Coronary artery (tissue), 2 donors: ENCODE data around the gene PIEZO1.

ENCODE experiments used
- DNase-seq: peaks from one replicate; pipeline ENCODE4 v3.0.0-alpha.2; 2017; ENCODE audit warnings: low spot score
- H3K27ac ChIP-seq, 2 donors: fragments of 200-600 bp; sonication (generic); one replicate each; pipeline ENCODE4 v1.5.1; 2016 to 2019
- H3K4me3 ChIP-seq: fragments of 200-600 bp; sonication (generic); 2 replicates; pipeline ENCODE4 v1.5.1; 2016; ENCODE audit warnings: mild to moderate bottlenecking, moderate library complexity
- TF ChIP-seq, protein P1 (sequence below): fragments of 200-600 bp; sonication (generic); IDR thresholded peaks from one replicate; pipeline ENCODE4 v1.5.1; 2019; ENCODE audit warnings: antibody characterized with exemption

Gene PIEZO1

DNA sequence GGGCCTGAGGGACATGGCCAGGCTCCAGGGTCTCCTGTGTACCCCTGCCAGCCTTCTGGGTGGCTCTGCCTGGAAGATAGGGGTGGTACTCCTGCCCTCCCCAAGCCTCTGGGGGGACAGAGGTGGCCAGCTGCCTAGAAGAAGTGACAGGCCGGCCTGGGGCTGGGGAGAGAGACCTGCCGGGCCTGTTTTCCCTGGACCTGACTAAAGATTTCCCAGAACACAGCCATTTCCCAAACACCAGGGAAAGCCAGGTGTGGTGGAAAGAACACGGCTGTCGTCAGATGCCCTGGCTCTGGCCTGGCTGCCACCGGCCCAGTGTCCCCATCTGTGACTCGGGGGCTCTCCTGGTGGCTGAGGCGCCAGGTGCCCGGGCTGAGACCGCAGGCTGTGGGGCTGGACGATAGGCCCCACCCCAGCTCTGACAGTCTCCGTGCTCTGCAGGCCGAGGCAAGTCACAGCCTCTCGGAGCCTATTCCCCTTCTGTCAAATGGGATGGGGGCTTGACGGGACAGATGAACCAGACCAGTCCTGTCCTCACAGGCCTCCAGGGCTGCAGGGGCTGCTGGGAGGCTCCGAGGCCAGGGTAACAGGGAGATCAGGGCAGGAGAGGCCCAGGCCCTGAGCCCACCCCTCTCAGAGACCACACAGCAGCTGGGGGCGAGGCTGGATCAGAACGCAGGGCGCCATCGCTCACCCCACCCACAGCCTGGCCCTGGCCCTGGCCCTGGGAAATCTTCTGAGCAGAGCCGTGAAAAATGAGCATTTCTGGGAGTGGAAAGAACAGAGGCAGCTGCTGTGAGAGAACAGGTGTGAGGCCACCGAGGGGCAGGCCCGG, 45.7 kb downstream of the PIEZO1 start:
- TF ChIP-seq, protein P1, sequence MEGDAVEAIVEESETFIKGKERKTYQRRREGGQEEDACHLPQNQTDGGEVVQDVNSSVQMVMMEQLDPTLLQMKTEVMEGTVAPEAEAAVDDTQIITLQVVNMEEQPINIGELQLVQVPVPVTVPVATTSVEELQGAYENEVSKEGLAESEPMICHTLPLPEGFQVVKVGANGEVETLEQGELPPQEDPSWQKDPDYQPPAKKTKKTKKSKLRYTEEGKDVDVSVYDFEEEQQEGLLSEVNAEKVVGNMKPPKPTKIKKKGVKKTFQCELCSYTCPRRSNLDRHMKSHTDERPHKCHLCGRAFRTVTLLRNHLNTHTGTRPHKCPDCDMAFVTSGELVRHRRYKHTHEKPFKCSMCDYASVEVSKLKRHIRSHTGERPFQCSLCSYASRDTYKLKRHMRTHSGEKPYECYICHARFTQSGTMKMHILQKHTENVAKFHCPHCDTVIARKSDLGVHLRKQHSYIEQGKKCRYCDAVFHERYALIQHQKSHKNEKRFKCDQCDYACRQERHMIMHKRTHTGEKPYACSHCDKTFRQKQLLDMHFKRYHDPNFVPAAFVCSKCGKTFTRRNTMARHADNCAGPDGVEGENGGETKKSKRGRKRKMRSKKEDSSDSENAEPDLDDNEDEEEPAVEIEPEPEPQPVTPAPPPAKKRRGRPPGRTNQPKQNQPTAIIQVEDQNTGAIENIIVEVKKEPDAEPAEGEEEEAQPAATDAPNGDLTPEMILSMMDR = no peak
- no peak overlapping the region for H3K27ac ChIP-seq
- no peak overlapping the region for H3K4me3 ChIP-seq
- no peak for DNase-seq

DNA sequence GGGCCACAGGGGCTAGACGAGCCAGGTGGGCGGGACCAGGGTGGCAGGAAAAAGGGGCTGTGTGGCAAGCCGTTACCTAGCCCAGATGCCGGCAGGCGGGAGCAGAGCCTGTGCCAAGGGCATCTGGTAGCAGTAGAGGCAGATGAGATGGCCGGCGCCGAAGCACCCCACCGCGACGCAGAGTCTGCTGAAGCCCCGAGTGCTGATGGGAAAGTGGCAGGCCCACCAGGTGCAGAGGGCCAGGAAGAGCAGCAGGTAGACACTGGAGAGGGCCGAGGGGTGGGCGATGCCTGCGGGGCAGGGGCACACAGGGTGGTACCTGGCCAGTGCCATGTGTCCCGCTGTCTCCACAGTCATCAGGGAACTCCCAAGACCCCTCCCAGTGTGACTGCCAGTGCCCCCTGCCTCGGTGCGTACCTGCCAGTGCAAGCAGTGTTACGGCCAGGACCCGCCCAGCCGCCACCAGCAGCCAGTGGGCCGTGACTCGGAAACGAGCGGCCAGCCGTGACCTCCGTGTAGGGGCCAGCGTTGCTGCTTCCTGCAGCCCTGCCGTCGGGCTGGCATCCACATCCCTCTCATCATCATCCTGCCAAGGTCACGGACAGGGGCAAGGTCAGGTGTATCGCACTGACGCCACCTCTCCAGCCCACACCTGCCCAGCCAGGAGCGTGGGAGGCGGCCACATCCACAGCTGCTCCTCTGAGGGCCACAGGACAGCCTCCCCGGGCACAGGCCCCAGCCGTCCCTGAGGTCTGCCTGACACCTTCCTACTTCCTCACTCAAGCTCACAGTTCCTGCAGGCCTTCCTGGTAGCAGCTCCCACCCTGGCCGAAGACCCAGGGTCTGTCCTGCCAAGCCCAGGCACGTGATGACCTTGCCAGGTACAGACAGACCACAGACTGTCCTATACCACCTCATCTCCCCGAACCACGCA, 46.6 kb downstream of the PIEZO1 start:
- DNase-seq = no peak
- Histone ChIP-seq H3K4me3 (no peak overlapping the region), H3K27ac (no peak overlapping the region)
- TF ChIP-seq, protein P1 = no peak

DNA sequence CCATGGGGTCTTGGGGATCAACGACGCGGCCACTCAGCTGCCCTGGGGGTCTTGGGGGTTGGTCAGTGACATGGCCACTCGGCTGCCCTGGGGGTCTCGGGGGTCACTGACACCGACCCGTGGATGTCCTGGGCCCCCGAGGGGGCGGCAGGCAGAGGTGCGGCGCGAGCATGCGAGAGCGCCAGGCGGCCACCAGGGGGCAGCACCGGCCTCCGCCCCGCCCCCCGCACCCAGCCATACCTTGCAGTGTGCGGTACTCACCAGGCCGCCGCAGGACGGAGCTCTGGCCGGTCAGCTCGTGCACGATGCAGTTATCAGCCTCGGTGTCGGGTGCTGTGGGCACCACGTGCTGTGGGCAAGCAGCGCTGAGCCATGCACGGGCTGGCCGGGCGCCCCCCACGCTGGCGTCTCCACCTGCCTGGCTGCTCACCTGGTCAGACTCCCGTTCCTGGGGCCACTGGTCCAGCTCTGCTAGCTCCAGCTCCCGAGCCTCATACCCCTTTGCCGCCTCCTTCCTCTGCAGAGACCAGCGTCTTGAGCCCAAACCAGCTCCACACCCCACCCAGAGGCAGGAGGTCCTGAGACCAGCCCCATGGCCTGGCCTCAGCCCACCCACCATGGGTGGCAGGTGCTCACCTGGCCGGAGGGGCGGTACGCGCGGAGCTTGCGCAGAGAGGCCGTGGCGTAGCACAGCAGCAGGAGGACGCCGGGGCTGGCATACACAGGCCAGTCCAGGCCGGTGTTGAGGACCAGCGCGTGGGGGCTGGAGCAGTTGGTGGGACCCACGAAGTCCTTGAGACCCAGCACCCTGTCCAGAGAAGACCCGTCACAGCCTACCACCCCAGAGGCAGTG, 47.5 kb downstream of the PIEZO1 start:
- no peak overlapping the region for H3K4me3 ChIP-seq
- H3K27ac ChIP-seq = no peak overlapping the region
- no peak for DNase-seq
- TF ChIP-seq, protein P1 = peak; percentile 99

DNA sequence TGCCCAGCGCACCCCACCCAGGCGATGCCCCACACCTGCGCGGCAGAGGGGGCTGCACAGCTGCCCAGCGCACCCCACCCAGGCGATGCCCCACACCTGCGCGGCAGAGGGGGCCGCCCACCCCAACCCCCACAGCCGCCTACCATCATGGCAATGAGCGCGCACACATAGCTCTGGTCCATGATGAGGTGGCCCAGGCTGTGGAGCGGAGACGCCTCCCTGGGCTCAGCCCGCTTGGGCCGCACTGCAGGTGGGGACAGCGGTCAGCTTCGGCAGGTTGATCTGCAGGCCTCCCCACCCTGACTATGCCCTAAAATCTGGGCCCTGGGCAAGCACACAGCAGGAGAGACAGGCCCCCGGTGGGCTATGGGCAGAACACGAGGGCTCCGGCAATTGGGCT, 48.5 kb downstream of the PIEZO1 start:
- no peak overlapping the region for H3K4me3 ChIP-seq
- no peak for DNase-seq
- TF ChIP-seq, protein P1 = no peak
- H3K27ac ChIP-seq = no peak overlapping the region

DNA sequence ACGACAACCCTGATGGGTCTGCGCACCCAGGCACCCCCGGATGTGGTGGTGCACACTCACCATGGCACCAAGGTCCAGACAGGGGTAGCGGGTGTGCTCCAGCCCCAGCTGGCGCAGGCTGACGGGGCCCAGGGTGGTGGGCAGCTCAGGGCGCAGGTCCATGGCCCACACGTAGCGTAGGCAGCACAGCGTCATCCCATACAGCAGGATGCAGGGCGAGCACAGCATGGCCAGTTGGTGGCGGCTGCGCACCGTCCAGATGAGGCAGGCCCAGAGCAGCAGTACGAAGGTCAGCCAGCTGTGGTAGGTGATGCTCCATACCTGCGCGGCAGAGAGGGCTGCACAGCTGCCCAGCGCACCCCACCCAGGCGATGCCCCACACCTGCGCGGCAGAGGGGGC, 48.9 kb downstream of the PIEZO1 start:
- DNase-seq = no peak
- Histone ChIP-seq H3K27ac (no peak overlapping the region), H3K4me3 (no peak overlapping the region)
- TF ChIP-seq, protein P1 = no peak

DNA sequence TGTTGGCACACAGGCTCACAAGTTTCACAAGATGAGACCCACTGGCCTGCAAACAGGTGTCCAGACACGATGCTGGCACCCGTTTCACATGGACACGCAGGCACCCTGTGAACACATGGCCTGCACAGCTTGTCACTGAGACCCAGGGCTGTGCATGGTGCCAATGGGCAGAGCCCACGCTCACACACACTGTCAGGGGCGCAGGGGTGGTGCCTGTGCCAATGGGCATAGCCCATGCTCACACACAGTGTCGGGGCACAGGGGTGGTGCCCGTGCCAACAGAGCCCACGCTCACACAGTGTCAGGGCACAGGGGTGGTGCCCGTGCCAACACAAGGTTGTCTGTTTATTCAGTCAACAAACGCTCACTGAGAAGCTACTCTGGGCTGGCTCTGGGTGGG, 49.4 kb downstream of the PIEZO1 start:
- H3K4me3 ChIP-seq = no peak overlapping the region
- no peak for DNase-seq
- TF ChIP-seq, protein P1 = no peak
- H3K27ac ChIP-seq = no peak overlapping the region
